Activated naive CD4-positive, alpha-beta T cell treated with anti-CD3 and anti-CD28 coated beads, Interleukin-2, amount 50 U/mL, for 72 hours (primary cell): ENCODE measurements around the gene MLH3. TPM values are rescaled to one million over a fixed set of nuclear protein-coding genes. Genes with fewer than 3 reads are reported as not detected.

ENCODE experiments used
- ATAC-seq, 2 donors: fragments of 150-1000 bp; cut with Tn5 transposase; 2 replicates each; pipeline ENCODE4 v1.10.0; 2021; ENCODE audit warnings: mild to moderate bottlenecking in 2 of 2, moderate library complexity in 2 of 2
- DNase-seq, 2 donors: peaks; one replicate each; pipeline ENCODE4 v3.0.0; 2021 to 2022; ENCODE audit warnings: low spot score in 2 of 2
- H3K27ac Mint-ChIP-seq, 2 donors: one replicate each; pipeline ENCODE4 v1.8.0; 2022; ENCODE audit warnings: mild to moderate bottlenecking in 2 of 2, mixed read lengths in 2 of 2
- H3K36me3 Mint-ChIP-seq, 2 donors: one replicate each; pipeline ENCODE4 v1.8.0; 2022; ENCODE audit warnings: mixed read lengths in 2 of 2
- H3K9me3 Mint-ChIP-seq, 2 donors: one replicate each; pipeline ENCODE4 v1.8.0; 2022; ENCODE audit warnings: mixed read lengths in 2 of 2
- total RNA-seq, 2 donors: library from RNA; stranded (reverse); gene quantifications; one replicate each; pipeline ENCODE4 v1.2.3, GENCODE V29; 2022

MLH3 gene
- total RNA-seq, 2 donors from 2014 or later = 28.7 to 32.9 TPM

GRCh38 chr14:74973003-74973653, 78.1 kb downstream of the MLH3 start:
- Mint-ChIP-seq H3K27ac (no peak overlapping the region), H3K36me3 (no peaks in the 10 kb centered on the region), H3K9me3 (no peaks in the 10 kb centered on the region)
- DNase-seq = peak in 1 of 2 donors; percentile 33
- peak; percentile 50 to 91 for ATAC-seq

- H3K36me3 Mint-ChIP-seq = no peaks in the 10 kb centered on the region
- ATAC-seq = no peak
- no peak for DNase-seq
- no peak overlapping the region for H3K27ac Mint-ChIP-seq
- H3K9me3 Mint-ChIP-seq = no peaks in the 10 kb centered on the region
Observed at GRCh38 chr14:74968811-74969210, 82.5 kb downstream of the MLH3 start.

DNA sequence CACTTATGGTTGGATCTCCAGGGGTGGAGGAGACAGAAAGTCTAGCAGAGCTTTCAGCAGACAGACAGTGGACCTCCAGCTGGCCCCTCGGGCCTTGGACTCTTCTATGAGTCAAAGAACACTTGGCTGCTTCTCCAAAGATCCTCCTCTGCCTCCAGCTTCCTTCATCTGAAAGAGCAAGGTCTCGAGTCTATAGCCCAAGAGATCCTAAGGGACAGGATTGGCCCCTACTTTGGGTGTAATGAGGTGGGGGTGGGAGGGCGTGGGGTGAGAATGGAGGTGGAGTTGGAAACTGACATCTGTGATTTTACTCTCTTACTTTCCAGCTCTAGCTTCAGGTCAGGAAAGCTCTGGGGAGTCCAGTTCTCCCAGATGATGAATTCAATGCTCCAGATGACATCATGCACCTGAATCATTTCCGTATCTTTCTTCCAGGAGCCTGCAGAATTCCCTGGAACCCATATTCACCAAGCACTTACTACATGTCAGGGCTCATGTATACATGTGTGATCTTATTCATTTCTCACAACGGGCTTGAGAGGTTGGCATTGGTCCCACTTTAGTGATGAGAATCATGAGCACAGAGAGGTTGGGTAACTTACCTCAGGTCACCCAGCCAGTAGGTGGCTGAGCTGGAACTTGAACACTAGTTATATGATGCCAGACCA, 85.6 kb downstream of the MLH3 start:
- H3K27ac Mint-ChIP-seq = peak overlapping the region in 1 of 2 donors; percentile 52
- DNase-seq (no peak), ATAC-seq (no peak)
- H3K36me3 Mint-ChIP-seq = no peaks in the 10 kb centered on the region
- H3K9me3 Mint-ChIP-seq = no peaks in the 10 kb centered on the region

- H3K9me3 Mint-ChIP-seq = no peaks in the 10 kb centered on the region
- no peaks in the 10 kb centered on the region for H3K36me3 Mint-ChIP-seq
- no peak overlapping the region for H3K27ac Mint-ChIP-seq
- ATAC-seq (no peak), DNase-seq (no peak)
Observed at GRCh38 chr14:74964787-74965485, 86.3 kb downstream of the MLH3 start.

Other genes with a start within 250 kb of the MLH3 start
- gene PROX2, start 175.3 kb downstream of the MLH3 start, total RNA-seq = under 1 TPM; 0.23 to 0.93 TPM
- 100 to 1,000 TPM; 125 to 135 TPM for gene DLST, start 169.6 kb downstream of the MLH3 start, total RNA-seq
- gene RPS6KL1, start 128.2 kb downstream of the MLH3 start, total RNA-seq = 1 to 10 TPM; 1.1 to 4.8 TPM
- under 1 TPM in 1 of 2 donors, not detected in 1; 0.46 TPM for gene PGF, start 95.9 kb downstream of the MLH3 start, total RNA-seq
- gene EIF2B2, start 48.5 kb downstream of the MLH3 start, total RNA-seq = 10 to 100 TPM; 40.1 to 63.7 TPM
- 10 to 100 TPM; 33.9 to 58.6 TPM for gene ACYP1, start 12.6 kb upstream of the MLH3 start, total RNA-seq
- 1 to 10 TPM; 1.5 to 1.8 TPM for gene ZC2HC1C, start 18.2 kb upstream of the MLH3 start, total RNA-seq
- gene NEK9, start 75.6 kb upstream of the MLH3 start, total RNA-seq = 10 to 100 TPM; 47.9 to 63.1 TPM
- 100 to 1,000 TPM; 148 to 158 TPM for gene TMED10, start 125.1 kb upstream of the MLH3 start, total RNA-seq
- gene FOS, start 227.4 kb upstream of the MLH3 start, total RNA-seq = 10 to 100 TPM; 55.8 to 65.9 TPM